22Rv1 (cell line): ENCODE data around the gene GLCCI1.

ENCODE experiments used
- ZFX ChIP-seq: fragments of 450-650 bp; IDR thresholded peaks from 2 replicates; pipeline ENCODE4 v1.6.1; 2017; ENCODE audit warnings: antibody characterized with exemption, borderline replicate concordance
- TF ChIP-seq, protein P1 (sequence below): fragments of 450-650 bp; IDR thresholded peaks from 2 replicates; pipeline ENCODE4 v1.5.1; 2017; ENCODE audit warnings: mild to moderate bottlenecking

DNA sequence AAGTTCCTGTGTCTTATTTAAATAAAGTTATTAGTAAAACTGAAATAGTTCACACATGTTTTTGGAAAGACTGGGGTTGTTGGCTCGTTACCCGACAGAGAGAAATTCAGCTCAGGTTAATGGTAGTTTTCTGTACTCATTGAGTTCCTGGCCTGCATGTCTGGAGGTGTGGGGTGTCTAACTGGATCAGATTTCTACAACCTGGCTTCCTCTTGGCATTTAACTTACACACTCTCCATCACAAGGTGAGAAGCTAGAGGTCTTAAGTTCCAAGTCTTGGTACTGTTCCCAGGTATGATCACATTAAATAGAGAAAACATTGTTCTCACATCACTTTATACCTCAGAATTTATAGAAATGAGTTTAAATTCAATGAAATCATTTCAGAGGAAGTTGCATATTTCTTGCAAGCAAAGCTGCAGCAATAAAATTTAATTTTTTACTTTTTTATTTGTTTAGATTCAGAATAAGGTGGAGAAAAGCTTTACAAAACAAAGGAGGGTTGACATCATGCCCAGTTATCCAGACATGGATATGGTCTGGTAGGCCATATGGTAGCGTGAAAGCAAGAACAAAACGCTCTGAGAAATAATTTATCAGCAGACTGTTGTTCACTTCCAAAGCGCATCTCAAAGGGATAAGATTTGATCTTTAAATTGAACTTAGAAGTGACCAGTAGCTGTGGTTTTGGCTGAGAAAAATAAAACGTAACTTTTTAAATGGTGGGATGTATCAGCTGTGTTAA, 120.6 kb downstream of the GLCCI1 start:
- TF ChIP-seq, protein P1, sequence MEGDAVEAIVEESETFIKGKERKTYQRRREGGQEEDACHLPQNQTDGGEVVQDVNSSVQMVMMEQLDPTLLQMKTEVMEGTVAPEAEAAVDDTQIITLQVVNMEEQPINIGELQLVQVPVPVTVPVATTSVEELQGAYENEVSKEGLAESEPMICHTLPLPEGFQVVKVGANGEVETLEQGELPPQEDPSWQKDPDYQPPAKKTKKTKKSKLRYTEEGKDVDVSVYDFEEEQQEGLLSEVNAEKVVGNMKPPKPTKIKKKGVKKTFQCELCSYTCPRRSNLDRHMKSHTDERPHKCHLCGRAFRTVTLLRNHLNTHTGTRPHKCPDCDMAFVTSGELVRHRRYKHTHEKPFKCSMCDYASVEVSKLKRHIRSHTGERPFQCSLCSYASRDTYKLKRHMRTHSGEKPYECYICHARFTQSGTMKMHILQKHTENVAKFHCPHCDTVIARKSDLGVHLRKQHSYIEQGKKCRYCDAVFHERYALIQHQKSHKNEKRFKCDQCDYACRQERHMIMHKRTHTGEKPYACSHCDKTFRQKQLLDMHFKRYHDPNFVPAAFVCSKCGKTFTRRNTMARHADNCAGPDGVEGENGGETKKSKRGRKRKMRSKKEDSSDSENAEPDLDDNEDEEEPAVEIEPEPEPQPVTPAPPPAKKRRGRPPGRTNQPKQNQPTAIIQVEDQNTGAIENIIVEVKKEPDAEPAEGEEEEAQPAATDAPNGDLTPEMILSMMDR: no peak
- TF ChIP-seq ZFX: no peak
